Measurements from ENCODE around the gene CPVL. TPM values are rescaled to one million over a fixed set of nuclear protein-coding genes. Genes with fewer than 3 reads are reported as not detected.

CPVL gene
- total and polyA plus RNA-seq, 2 donors (not counting 1 experiment from before 2014, with no cell fraction given) = 0.17 TPM; not detected in 1

- Histone ChIP-seq H3K79me2 (ENCODE audit: control insufficient read depth, insufficient read depth, low read length) (no peaks in the 10 kb centered on the region), H3K4me2 (ENCODE audit: extremely low read depth, insufficient read depth, low read length) (no peak overlapping the region), H3K27me3 (ENCODE audit: control insufficient read depth, insufficient read depth, low read length) (no peaks in the 10 kb centered on the region), H3K36me3 (ENCODE audit: control insufficient read depth, insufficient read depth, low read length) (no peaks in the 10 kb centered on the region), H3K27ac (ENCODE audit: insufficient read depth, low read length) (no peak overlapping the region), H3K9ac (ENCODE audit: insufficient read depth, low read length) (no peak overlapping the region), H3K9me3 (ENCODE audit: control insufficient read depth, insufficient read depth, low read depth, low read length) (no peaks in the 10 kb centered on the region), H3K4me3 (replicated peaks in 1 of 4; ENCODE audit: control extremely low read depth in 1 of 4, insufficient read depth in 1 of 4, low read depth in 3 of 4, low read length in 4 of 4) (no peak overlapping the region), H4K20me1 (ENCODE audit: control insufficient read depth, extremely low read depth, insufficient read depth, low read length) (no peaks in the 10 kb centered on the region), H3K4me1 (ENCODE audit: control insufficient read depth, extremely low read depth, insufficient read depth, low read length) (no peaks in the 10 kb centered on the region), H2AFZ (ENCODE audit: low read length) (no peak overlapping the region)
- TF ChIP-seq CTCF (conservative IDR thresholded peaks at IDR 0.05 in 1 of 2, IDR thresholded peaks at IDR 0.05 in 1 of 2; ENCODE audit: low read depth in 1 of 2, low read length in 2 of 2) (no peak), EZH2 (IDR thresholded peaks at IDR 0.05; ENCODE audit: low read length, missing control alignments) (no peak)
- DNase-seq (ENCODE audit: low read depth in 2 of 2) = no peak
Measured at GRCh38 chr7:29076631-29077030, 69.7 kb downstream of the CPVL start.

GRCh38 chr7:29075606-29076005, 70.7 kb downstream of the CPVL start:
- no peaks in the 10 kb centered on the region for H3K4me1 ChIP-seq (ENCODE audit: control insufficient read depth, extremely low read depth, insufficient read depth, low read length)
- DNase-seq (ENCODE audit: low read depth in 2 of 2) = peak in 1 of 2 donors; percentile 6
- H2AFZ ChIP-seq (ENCODE audit: low read length) = no peak overlapping the region
- no peak overlapping the region for H3K9ac ChIP-seq (ENCODE audit: insufficient read depth, low read length)
- no peaks in the 10 kb centered on the region for H3K79me2 ChIP-seq (ENCODE audit: control insufficient read depth, insufficient read depth, low read length)
- no peak overlapping the region for H3K4me3 ChIP-seq (replicated peaks in 1 of 4; ENCODE audit: control extremely low read depth in 1 of 4, insufficient read depth in 1 of 4, low read depth in 3 of 4, low read length in 4 of 4)
- H3K27ac ChIP-seq (ENCODE audit: insufficient read depth, low read length) = no peak overlapping the region
- no peaks in the 10 kb centered on the region for H3K9me3 ChIP-seq (ENCODE audit: control insufficient read depth, insufficient read depth, low read depth, low read length)
- no peak overlapping the region for H3K4me2 ChIP-seq (ENCODE audit: extremely low read depth, insufficient read depth, low read length)
- no peaks in the 10 kb centered on the region for H4K20me1 ChIP-seq (ENCODE audit: control insufficient read depth, extremely low read depth, insufficient read depth, low read length)
- no peaks in the 10 kb centered on the region for H3K27me3 ChIP-seq (ENCODE audit: control insufficient read depth, insufficient read depth, low read length)
- H3K36me3 ChIP-seq (ENCODE audit: control insufficient read depth, insufficient read depth, low read length) = no peaks in the 10 kb centered on the region
- TF ChIP-seq CTCF (conservative IDR thresholded peaks at IDR 0.05 in 1 of 2, IDR thresholded peaks at IDR 0.05 in 1 of 2; ENCODE audit: low read depth in 1 of 2, low read length in 2 of 2) (no peak), EZH2 (IDR thresholded peaks at IDR 0.05; ENCODE audit: low read length, missing control alignments) (no peak)

- H3K79me2 ChIP-seq (ENCODE audit: control insufficient read depth, insufficient read depth, low read length) = no peaks in the 10 kb centered on the region
- no peaks in the 10 kb centered on the region for H3K27me3 ChIP-seq (ENCODE audit: control insufficient read depth, insufficient read depth, low read length)
- no peak for DNase-seq (ENCODE audit: low read depth in 2 of 2)
- H3K4me3 ChIP-seq (replicated peaks in 1 of 4; ENCODE audit: control extremely low read depth in 1 of 4, insufficient read depth in 1 of 4, low read depth in 3 of 4, low read length in 4 of 4) = no peak overlapping the region
- H3K9me3 ChIP-seq (ENCODE audit: control insufficient read depth, insufficient read depth, low read depth, low read length) = no peaks in the 10 kb centered on the region
- H4K20me1 ChIP-seq (ENCODE audit: control insufficient read depth, extremely low read depth, insufficient read depth, low read length) = no peaks in the 10 kb centered on the region
- TF ChIP-seq CTCF (conservative IDR thresholded peaks at IDR 0.05 in 1 of 2, IDR thresholded peaks at IDR 0.05 in 1 of 2; ENCODE audit: low read depth in 1 of 2, low read length in 2 of 2) = no peak
- no peak for TF ChIP-seq EZH2 (IDR thresholded peaks at IDR 0.05; ENCODE audit: low read length, missing control alignments)
- no peaks in the 10 kb centered on the region for H3K36me3 ChIP-seq (ENCODE audit: control insufficient read depth, insufficient read depth, low read length)
- no peak overlapping the region for H3K27ac ChIP-seq (ENCODE audit: insufficient read depth, low read length)
- H2AFZ ChIP-seq (ENCODE audit: low read length) = no peak overlapping the region
- no peak overlapping the region for H3K9ac ChIP-seq (ENCODE audit: insufficient read depth, low read length)
- no peak overlapping the region for H3K4me2 ChIP-seq (ENCODE audit: extremely low read depth, insufficient read depth, low read length)
- no peaks in the 10 kb centered on the region for H3K4me1 ChIP-seq (ENCODE audit: control insufficient read depth, extremely low read depth, insufficient read depth, low read length)
Measured at GRCh38 chr7:29071203-29071874, 75.0 kb downstream of the CPVL start.

Measured in fibroblast of lung (primary cell).